ENCODE data around the gene DNAJB13.
"Not testable (repeated sequence)": the region's sequence is repeated elsewhere in the genome, so short reads cannot be mapped to it uniquely, and the experiment has no call there.

Gene DNAJB13

DNA sequence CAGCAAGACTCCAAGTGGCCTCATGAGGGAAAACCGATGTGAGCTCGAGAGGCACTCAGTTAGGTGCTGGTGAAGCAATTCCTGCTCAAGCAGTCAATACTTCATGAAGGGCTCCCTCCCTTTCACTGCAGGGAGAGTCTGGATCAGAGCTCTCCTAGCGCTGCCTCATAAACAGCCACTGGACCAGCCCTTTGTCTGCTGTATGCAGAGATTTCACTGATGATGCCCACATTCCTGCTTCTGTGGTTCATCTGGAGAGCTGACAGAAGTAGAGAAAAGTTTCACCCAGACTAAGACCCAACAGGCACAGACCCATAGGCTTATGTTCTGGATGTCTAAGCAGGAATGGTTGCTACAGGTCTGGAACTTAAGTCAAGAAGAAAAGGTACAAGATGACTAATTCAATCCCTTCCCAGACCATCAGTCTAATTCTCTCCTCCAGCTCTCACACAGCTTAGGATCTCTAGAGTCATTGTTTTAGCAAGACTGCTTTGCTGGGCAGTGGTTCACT, 27.8 kb downstream of the DNAJB13 start:
- no peak for DNase-seq

DNA sequence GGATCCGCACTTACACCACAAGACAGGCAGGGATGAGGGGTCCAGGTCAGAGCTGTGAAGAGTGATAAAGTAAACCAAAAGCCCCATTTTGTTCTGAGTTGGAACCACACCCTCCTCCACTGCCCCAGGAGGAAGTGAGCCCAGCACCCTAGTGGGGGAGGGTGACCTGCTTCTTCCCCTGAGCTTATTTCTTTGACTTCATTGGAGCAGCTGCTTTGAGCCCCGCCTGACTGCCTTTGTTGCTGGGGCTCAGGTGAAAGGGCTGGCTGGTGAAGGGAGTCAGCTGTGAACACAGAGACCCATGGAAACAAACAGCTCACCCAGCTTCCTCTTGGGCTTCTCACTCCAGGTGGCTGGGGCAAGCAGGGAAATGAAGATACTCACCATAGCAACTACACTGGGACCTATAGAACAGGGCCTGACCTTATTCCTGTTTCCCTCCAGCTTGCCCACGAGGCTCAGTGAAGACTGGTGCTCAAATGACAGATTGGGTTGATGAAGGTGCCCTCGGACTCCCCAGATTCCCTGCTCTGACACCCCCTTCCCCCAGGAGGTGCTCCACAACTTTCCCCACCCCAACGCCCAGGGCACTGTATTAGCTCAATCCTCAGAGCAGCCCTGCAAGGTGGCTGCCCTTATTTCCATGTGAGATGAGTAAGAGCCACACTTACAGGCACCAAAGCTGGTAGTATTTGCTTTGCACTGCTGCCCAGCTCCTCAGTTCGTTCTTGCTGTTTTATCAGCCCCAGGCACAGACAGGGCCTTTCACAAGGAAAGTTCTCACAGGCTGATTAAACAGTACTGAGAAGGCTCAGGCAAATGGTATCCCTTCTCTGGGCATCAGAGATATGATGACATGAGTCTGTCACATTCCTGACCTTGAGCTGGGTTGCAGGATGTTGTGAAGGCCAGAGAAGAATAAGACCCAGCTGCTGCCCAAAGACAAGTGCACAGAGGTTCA, 29.5 kb downstream of the DNAJB13 start:
- no peak for DNase-seq

DNA sequence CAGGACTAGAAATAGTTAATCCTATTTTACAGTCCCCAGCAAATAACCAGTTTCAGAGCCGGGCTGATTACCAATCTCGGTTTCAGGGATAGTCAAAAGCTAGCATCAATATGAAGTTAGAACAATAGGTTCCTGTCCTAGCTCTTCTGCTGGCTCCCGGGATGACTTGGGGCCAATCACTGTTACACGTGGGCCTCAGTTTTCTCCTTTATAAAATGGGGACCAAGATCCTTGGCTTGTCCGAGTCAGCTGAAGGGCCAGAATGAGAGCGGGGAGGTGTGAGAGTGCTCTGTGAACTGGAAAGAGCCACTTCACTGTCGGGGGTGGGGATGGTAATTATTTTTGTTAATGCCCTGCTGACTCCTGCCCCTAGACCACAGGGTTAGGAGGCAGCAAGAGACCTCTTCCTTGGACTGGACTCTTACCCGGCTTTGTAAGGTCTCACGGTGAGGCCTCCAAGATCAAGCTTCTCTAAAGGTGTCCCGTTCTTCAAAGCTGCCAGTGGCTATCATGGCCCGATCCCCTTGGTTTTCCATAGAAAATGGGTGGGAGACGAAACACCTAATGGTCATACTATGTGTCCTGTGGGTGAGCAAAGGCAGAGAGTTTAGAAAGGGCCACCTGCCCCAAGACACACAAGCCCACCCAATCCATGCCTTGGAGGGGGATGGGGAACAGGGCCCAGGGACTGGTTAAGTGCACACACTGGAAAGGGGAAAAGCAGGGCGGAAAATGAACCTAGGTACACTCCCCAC, 30.4 kb downstream of the DNAJB13 start:
- DNase-seq: no peak

DNA sequence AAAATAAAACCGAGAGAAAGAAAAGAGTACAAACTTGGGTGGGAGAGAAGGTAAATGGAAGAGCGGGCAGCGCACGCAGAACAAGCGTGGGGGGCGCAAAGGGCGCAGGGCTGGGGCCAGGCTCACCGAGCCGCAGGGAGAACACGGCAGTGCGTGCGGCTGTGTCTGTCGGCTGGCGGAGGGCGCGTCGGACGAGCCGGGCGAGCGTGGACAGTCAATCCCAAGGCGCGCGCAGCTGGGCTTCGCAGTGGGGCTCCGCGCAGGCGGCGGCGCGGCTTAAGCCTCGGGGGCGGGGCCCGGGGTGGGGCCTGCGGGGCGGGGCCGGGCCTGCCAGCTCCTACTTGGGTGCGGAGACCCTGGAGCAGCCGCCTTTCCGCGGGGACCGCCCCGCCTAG, 31.8 kb downstream of the DNAJB13 start, which contains the start of gene UCP2:
Gene UCP2 (minus strand): TSS at position 249 of the 395 bp plus-strand sequence. CDS start 4,465 bp downstream, outside the sequence.
- DNase-seq: peak; percentile 90

DNA sequence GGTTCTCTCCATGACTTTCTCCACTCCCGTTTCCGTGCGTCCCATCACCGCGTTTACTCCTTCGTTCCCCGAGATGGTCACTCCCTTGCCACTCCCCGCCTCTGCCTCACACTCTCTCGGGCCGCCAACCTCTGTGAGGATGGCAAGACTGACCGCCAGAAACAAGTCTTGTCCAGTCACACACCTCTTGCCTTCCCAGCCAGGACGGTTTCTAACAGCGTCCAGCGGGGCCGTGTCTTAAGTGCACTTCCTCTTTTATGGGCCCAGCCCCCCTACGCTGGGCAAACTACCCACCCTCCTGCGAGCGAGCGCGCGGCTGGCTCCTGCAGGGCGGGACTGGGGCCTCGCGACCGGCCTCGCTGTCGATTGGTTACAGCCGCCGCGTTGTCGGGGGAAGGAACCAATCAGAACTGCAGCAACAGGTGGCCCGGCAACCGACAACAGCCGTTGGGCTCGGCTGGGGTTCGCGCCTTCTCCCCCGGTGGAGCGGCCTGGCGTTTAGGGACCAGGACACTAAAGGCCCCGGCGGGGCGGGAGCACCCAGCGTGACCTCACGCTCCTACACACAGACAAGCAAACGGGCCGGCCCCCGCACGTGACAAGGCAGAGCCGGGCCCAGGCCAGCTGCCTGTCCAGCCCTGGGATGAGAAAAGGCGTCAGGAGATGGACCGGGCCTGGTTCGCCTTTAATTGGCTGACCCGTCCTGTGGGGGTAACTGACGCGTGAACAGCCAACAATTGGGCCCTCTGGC, 32.3 kb downstream of the DNAJB13 start:
- DNase-seq: peak; percentile 96

DNA sequence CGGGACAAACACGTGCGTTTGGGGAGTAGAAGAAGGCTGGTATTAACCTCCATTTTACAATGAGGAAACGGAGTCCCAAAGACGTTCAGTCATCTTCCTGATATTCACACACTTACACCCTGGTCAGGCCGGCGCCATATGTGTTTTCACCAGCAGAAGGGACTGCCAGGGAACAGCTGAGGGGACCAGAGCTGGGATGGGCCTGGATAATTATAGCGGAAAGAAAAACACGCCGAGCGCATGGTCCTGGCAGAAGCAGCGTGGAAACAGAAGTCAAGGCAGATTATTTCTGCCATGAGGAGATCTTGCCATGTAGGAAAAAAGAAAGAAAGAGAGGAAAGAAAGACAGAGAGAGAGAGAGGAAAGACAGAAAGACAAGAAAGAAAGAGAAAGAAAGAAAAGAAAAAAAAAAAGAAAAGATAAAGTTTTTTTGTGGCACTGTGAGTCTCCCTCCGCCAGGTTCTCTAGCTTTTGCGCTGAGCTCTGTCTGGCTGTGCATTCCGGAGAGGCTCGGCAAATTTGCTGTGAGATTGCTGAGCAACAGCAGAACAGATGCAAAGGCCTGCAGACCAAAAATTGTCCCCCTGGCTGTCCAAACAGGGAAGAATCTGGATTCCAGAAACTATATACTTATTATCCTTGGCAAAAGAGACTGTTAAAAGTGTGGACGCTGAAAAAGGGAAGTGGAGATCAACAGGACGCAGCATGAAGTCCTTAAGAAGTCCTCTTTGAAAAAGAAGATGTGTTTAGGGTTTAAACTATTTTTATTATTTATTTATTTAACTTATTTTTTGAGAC, 33.1 kb downstream of the DNAJB13 start:
- DNase-seq: no peak

DNA sequence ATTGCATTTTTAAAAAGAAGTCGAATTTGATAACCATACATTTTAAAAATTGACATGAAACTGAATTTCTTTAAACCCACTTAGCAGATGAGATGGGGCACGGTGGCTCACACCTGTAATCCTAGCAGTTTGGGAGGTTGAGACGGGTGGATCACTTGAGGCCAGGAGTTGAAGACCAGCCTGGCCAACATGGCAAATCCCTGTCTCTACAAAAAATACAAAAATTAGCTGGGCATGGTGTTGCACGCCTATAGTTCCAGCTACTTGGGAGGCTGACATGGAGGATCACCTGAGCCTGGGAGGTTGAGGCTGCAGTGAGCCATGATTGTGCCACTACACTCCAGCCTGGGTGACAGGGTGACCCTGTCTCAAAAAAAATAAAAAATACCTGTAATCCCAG, 34.8 kb downstream of the DNAJB13 start:
- DNase-seq: not testable (repeated sequence)

DNA sequence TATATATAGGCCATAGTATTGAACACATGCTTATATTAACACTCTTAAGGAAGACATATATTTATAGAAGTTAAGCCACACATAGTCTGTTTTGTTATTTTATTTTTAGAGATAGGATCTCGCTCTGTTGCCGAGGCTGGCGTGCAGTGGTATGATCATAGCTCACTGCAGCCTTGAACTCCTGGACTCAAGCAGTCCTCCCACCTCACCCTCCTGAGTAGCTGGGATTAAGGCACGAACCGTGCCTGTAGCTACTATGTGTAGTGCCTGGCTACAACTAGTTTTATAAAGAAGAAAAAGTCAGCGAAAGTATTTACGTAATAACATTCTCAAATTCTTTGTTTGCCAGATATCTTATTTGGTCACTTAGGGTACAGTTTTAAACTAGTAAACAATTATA, 37.4 kb downstream of the DNAJB13 start:
- DNase-seq: no peak

DNA sequence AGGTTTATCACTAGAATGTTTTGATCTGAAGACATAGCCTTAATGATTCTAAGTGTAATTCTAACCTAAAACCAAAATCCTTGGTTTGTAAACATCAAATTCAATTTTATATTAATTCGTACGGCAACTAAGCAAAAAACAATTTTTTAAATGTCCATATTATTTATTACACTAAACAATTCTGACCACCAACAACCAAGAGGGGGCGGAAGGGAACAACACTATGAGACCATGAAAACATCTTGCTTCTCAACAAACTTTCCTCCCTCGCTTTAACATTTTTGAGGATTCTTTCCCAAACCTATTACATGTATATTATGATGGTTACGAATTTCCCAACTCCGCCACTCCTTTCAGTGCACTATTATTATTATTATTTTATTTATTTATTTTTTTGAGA, 38.3 kb downstream of the DNAJB13 start:
- DNase-seq: no peak

DNA sequence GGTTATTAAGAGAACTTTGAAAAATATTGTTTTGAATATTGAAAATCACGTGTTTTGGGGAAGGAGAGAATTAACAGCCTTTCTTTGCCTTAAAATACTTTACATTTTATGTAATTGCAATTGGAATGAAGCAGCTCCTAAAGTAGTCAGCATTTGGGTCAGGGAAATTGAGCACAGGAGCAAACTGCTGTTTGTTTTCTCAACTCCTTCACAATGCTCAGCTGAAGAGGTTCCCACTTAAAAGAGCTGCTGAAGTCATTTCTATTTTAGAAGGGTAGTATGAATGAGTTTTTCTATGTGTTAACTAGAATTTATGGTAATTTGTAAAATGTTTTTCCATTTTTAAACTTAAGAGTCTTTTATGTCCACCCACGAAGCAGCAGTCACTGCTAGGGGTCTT, 39.9 kb downstream of the DNAJB13 start:
- DNase-seq: no peak

DNA sequence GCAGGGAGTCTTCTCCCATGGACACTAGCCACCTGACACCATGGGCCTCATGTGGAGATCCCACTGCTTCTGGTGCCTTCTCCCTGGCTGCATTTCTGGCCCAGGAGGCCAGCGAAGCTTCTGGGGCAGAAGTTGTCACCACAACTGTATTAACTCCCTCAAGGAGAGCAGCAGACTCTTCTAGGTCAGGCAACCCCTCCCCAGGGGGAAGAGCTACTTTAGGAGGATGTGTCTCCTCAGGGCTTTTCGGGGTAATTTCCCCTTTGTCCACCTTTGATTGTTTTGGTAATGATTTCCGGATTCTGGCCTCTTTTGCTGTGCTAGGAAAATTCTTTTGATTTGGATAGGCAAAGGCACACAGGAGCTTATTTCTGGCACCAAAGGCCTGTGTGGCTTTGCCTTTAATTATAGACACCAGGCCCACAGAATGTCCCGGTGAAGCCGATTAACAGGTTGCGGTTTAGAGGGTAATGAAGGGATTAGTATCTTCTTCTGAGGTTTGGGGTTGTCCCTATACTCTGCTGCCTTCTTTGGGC, 40.7 kb downstream of the DNAJB13 start:
- no peak for DNase-seq

DNA sequence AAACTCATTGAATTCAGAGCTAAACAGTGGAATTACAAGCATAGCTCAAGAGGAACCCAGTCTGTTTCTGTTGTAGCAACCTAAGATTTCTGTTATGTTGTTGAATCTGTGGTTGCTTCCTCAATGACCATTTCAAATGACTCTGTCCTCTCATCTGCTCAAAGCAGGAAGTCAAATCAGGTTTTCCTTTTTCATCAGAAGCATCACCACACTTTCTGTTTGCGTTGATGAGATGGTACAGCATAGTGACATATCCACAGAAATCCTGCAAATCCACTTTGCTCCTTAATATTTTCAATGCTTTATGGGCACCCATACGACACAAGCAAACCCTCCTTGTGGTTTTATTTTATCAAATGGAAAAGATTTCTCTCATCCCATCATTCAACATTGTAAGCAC, 44.4 kb downstream of the DNAJB13 start:
- DNase-seq: no peak

DNA sequence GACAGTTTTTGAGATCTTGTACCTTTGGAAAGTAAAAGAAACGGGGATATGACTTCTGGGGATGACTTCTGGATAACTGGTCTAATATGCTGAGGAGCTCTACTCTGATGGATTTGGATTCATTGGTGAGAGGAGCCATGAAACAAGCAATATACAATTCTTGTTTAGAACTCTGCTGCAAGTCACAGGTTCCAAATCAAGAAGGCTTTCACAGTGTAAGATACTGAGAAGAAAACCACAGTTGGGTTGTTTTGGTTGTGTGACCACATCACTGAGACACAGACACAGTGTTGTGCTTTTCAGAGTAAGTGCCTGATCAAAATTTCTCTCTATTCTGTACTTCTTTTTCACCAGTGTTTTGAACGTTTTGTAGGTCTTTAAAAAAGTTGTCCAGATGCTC, 44.9 kb downstream of the DNAJB13 start:
- DNase-seq: no peak

DNA sequence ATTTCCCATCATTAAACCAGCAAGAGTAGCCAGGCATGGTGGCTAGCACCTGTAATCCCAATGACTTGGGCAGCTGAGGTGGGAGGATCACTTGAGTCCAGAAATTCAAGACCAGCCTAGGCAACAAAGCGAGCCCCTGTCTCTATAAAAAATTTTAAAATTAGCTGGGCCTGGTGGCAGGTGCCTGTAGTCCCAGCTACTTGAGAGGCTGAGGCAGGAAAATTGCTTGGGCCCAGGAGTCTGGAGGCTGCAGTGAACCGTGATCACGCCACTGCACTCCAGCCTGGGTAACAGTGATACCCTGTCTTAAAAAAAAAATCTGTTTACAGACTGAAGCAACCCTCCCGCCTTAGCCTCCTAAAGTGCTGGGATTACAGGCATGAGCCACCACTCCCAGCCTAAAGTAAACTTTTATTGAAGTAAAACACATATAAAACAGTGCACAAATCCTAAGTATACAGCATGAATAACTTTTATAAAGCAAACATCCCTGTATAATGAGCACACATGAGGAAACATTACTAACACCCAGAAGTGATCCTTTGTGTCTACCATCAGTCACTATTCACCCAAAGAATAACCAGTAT, 45.4 kb downstream of the DNAJB13 start:
- no peak for DNase-seq

DNA sequence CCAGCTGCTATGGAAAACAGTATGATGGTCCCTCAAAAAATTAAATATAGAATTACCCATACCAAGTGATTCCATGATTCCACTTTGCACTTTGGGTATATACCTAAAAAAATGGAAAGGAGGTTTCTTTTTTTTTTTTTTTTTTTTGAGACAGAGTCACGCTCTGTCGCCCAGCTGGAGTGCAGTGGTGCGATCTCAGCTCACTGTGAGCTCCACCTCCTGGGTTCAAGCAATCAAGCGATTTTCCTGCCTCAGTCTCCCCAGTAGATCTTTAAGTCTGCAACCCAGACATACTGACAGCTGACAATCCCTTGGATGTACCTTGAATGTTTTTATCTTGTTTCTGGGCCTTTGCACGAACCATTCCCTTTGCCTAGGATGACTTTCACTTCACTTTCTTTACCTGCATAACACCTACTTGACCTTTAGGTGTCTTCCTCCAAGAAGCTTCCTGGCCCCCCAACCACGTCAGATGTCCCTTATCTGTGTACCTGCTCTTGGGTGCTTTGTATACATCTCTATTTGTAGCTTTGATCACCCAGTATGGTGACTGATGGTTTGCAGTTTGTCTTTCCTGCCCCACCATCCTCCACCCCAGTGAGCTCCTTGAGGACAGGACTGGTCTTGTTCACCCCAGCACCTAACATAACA, 46.4 kb downstream of the DNAJB13 start:
- DNase-seq: no peak

DNA sequence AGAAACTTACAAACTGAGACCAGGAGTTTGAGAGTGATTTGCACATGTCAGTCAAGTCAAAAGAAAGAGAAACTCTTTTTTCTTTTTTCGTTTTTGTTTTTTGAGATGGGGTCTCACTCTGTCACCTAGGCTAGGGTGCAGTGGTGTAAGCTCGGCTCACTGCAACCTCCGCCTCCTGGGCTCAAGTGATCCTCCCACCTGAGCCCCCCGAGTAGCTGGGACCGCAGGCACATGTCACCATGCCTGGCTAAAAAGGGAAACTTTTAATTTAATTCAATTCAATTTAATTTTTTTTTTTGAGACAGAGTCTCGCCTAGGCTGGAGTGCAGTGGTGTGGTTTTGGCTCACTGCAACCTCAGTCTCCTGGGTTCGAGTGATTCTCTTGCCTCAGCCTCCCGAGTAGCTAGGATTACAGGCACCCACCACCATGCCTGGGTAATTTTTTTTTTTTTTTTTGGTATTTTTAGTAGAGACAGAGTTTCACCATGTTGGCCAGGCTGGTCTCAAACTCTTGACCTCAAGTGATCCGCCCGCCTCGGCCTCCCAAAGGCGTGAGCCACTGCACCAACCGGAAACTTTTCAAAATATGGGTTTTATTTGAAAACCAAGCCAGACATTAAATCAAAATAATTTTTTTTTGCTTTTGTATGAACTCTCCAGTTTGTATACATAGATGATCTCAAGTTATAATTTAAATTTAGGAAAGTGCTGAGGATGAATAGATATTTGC, 48.2 kb downstream of the DNAJB13 start:
- DNase-seq: no peak

DNA sequence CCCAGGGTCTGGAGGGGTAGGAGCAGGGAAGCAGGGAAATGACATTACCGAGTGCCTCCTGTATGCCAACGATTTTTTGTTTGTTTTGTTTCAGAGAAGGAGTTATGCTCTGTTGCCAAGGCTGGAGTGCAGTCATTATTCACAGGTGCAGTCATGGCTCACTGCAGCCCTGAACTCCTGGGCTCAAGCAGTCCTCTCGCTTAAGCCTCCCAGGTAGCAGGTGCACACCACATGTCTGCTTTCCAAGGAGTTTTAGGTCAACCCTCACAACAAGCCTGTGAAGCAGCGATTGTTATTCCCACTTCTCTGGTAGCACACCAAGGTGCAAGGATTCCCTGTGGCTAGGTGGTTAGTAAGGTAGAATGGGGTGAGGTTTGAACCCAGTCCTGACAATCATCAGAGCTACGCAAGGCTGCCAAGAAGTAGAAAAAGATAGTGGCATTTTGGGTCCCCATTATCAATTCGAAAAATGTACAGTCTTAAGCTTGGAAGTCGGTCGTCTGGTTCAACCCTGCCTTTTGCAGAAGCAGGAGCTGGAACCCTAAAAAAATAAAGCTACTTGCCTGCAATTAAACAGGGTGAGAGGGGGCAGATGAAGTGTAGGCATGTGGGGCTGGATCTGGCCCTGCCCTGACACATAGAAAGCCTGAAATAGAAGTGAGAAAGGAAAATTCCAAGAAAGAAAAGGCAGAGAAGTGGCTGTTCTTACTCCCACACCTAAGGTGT, 48.9 kb downstream of the DNAJB13 start:
- DNase-seq: no peak

DNA sequence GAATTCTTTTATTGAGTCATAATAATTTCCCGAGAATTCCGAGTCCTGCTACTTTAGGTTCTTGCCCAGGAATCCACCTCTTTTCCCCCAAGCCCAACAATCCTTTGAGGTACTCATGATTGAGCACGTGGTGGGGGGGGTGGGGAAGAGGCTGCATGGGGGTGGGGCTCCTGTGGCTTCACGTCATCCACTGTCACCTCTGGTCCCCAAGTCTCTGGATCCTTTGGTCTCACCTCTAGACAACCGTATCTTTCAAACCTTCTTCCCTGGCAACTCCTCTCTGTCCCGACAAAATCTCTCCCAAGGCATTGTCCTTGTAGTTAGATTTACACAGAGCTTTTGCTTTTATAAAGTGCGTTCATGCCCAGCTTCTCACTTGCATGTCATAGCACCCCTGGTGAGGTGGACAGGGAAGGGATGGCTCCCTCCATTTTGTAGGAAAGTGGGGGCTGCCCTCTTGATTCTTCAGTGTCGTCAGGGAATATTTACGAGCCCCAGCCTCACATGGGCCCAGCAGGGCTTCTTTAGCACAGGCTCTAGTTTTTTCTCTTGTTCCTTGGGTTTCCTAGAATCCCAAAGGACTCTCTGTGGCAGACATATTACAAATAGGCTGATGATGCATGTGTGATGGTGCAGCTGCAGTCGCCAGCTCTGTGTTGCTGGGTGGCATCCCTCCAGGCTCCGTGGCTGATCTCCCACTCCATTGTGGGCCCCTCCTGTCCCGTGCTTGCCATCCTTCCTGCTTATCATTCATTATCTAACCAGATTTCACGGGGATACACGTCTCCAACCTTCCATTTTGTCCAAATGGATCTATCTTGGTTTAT, 49.7 kb downstream of the DNAJB13 start:
- no peak for DNase-seq

Data from NCI-H1105 (cell line).